ENCODE results near the gene MRPS34.
"Not testable (repeated sequence)": the region's sequence is repeated elsewhere in the genome, so short reads cannot be mapped to it uniquely, and the experiment has no call there.

Gene MRPS34

GRCh38 chr16:1746693-1747195 lies 26.2 kb downstream of the MRPS34 start:
- DNase-seq = no peak

DNA sequence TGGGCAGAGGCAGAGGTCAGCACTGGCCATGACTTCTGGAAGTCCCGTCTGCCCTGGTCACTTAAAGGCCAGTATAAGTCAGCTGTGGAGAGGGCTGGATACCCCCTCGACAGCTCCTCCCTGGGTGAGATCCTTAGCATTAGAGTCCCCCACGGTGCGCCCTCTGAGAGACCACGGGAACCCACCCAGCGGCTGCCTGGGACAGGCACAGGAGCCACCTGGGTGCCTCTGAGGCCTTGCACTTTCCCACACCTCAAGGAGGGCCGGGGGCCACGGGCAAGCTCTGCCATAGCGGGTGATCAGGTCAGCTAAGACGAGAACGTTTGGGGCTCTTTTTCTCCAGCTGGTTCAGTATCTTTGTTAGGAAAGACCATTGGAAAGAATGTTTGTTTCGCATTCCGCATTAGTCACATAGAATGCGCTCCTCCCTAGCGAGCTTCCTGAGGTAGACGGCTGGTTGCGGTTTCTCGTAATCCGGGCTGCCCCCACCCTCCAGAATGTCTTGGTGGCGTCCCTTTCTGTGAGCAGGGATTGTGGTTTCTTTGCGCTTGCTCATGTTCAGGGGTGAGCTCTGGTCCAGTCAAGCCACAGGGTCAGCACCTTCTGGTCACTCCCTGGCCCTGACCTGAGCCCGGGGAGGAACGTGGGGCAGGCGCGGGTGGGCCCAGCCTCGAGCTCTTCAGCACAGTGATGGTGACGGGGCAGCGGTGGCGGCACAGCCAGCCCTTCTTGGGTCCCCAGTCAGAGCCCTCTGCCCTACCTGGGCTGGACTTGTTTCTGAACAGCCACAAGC lies 26.8 kb downstream of the MRPS34 start:
- no peak for DNase-seq

- no peak for DNase-seq
Measured at GRCh38 chr16:1745181-1745899, 27.6 kb downstream of the MRPS34 start.

- no peak for DNase-seq
Measured at GRCh38 chr16:1744338-1744840, 28.5 kb downstream of the MRPS34 start.

GRCh38 chr16:1743376-1744337 lies 29.3 kb downstream of the MRPS34 start:
- no peak for DNase-seq

GRCh38 chr16:1741553-1742165 lies 31.3 kb downstream of the MRPS34 start:
- no peak for DNase-seq

DNA sequence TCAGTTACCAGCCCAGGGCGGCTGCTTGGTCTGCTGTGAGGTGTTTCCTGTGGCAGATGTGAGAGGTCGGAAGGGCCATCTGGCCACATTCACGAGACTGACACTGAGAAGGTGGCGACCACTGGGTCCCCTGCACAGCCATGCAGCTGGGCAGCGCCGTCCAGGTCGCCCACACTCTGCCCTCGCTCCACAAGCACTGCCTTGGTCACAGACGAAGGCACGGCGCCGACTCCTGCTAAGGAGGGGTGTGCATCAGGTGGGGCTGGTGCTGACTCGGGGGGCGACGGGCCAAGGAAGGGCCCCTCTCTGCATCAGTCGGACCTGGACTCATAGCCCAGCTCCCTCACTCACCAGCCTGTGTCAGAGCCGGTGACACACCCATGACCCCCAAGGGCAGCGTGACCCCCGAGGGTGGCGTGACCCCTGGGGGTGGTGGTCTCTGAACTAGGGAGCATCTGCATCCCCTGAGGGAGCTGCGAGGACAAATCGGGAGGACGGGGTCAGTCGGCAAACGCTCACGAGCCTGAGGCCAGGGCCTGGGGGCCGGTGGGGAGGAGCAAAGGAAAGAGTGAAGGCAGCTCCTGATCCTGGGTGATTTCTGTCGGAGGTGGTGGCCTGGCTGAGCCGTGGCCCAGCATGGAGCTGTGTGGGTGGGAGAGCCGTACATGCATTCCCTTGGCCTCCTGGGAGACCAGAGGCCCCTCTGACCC lies 32.0 kb downstream of the MRPS34 start:
- no peak for DNase-seq

- DNase-seq = no peak
Measured at GRCh38 chr16:1740234-1740633, 32.7 kb downstream of the MRPS34 start.

DNA sequence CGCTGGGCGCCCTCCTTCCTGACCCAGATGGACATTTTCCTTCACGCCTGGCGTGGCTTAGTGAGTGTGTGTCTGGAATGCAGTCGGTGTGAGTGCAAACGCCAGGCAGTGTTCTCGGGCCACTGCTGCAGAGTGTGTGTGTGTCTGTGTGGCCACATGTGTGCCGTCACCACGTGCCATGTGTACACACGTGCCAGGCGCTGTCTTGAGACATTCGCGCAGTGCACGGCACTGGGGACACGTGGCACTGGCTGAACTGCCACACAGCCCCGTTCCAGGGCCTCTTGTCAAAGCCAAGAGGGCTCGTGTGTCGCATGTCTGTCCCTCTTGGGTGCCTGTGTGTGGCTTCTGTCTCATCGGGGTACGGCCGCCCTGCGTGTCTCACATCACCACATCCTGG lies 38.1 kb downstream of the MRPS34 start:
- no peak for DNase-seq

GRCh38 chr16:1734123-1734522 lies 38.8 kb downstream of the MRPS34 start:
- no peak for DNase-seq

- DNase-seq = not testable (repeated sequence)
Measured at GRCh38 chr16:1732551-1732987, 40.4 kb downstream of the MRPS34 start.

- no peak for DNase-seq
Measured at GRCh38 chr16:1732071-1732470, 40.9 kb downstream of the MRPS34 start.

DNA sequence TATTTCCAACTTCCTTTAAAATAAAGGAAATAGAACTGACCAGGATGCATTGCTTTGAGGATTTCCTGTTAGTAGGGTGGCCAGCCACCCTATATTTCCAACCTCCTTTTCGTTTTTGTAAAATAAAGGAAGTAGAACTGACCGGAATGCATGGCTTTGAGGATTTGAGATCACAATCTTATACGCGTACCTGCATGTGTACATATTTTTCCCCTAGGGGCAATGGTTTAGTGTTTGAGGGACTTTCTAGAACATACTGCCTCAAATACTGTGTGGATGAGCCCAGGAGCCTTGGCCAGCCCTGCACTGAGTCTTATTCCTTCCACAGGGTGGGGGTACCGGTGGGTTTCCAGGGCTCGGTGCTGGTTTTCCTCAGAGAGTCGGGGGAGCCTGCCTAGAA lies 41.3 kb downstream of the MRPS34 start:
- DNase-seq = no peak

- DNase-seq = no peak
Measured at GRCh38 chr16:1731073-1731472, 41.9 kb downstream of the MRPS34 start.

GRCh38 chr16:1729445-1729844 lies 43.5 kb downstream of the MRPS34 start:
- DNase-seq = no peak

- no peak for DNase-seq
Measured at GRCh38 chr16:1729026-1729425, 43.9 kb downstream of the MRPS34 start.

- no peak for DNase-seq
Measured at GRCh38 chr16:1727651-1728624, 45.0 kb downstream of the MRPS34 start.

DNA sequence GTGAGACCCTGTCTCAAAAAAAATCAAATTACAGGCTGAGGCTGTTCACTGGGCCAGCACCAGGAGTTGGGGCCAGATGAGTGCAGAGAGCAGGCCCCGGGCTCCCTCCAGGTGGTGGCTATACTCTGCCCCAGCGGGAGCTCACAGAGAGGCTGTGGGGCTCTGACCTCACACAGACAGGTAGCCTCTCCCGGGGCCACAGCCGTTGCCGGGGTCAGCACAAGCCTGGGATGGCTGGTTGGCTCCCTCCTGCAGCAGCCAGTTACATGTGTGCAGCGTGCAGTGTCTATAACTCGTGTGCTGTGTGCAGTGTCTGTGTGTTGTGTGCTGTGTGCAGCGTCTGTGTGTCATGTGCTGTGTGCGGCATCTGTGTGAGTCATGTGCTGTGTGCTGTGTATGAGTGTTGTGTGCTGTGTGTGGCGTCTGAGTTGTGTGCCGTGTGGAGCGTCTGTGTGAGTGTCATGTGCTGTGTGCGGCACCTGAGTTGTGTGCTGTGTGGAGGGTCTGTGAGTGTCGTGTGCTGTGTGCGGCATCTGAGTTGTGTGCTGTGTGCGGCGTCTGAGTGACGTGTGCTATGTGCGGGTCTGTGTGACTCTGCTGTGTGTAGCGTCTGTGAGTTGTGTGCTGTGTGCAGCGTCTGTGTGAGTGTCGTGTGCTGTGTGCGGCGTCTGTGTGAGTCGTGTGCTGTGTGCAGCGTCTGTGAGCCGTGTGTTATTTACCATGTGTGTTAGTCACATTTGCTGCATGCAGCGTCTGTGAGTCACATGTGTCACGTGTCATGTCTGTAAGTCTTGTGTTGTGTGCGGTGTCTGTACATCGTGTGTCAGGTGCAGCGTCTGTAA lies 46.1 kb downstream of the MRPS34 start:
- DNase-seq = no peak

DNA sequence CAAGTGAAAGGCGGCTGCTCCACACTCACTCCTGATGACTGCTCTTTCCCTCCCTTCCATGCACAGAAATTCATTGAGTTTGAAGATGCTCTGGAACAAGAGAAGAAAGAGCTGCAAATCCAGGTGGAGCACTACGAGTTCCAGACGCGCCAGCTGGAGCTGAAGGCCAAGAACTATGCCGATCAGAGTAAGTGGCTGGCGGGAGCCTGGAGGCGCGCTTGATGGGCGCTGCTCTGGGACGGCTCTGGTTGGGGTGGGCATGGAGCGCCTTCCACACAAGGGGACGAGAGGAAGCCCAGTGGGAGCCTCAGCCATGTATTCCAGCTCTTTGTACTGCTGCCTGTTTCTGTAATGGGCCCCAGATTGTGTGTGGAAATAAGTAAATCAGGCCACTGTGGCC lies 48.4 kb downstream of the MRPS34 start:
- no peak for DNase-seq
